Activated T-cell treated with anti-CD3 and anti-CD28 coated beads, Interleukin-2, amount 50 U/mL, for 1 hour (primary cell): Measurements from ENCODE around the gene PRDM11.

Experiments used
- DNase-seq: peaks from one replicate; pipeline ENCODE4 v3.0.0-alpha.2; 2020

Gene PRDM11

GRCh38 chr11:45158210-45158731 lies 11.8 kb downstream of the PRDM11 start:
- DNase-seq: no peak

GRCh38 chr11:45158891-45159605 lies 12.6 kb downstream of the PRDM11 start:
- no peak for DNase-seq

- no peak for DNase-seq
Measured at GRCh38 chr11:45159781-45160365, 13.4 kb downstream of the PRDM11 start.

- no peak for DNase-seq
Measured at GRCh38 chr11:45161252-45162063, 15.0 kb downstream of the PRDM11 start.

GRCh38 chr11:45162064-45162375 lies 15.6 kb downstream of the PRDM11 start:
- no peak for DNase-seq

- DNase-seq: peak; percentile 13
Measured at GRCh38 chr11:45162916-45163879, 16.8 kb downstream of the PRDM11 start.

- DNase-seq: peak; percentile 6
Measured at GRCh38 chr11:45163956-45164575, 17.6 kb downstream of the PRDM11 start.

GRCh38 chr11:45165386-45165785 lies 18.9 kb downstream of the PRDM11 start:
- peak; percentile 4 for DNase-seq

- peak; percentile 12 for DNase-seq
Measured at GRCh38 chr11:45165806-45166603, 19.6 kb downstream of the PRDM11 start.

- DNase-seq: no peak
Measured at GRCh38 chr11:45166604-45166897, 20.1 kb downstream of the PRDM11 start.

GRCh38 chr11:45167283-45167682 lies 20.8 kb downstream of the PRDM11 start:
- no peak for DNase-seq

GRCh38 chr11:45168366-45169130 lies 22.1 kb downstream of the PRDM11 start:
- DNase-seq: no peak

- DNase-seq: no peak
Measured at GRCh38 chr11:45169310-45170072, 23.1 kb downstream of the PRDM11 start.

GRCh38 chr11:45170484-45170883 lies 24.0 kb downstream of the PRDM11 start:
- no peak for DNase-seq

GRCh38 chr11:45171550-45171949 lies 25.1 kb downstream of the PRDM11 start:
- no peak for DNase-seq

- no peak for DNase-seq
Measured at GRCh38 chr11:45173064-45173463, 26.6 kb downstream of the PRDM11 start.

- no peak for DNase-seq
Measured at GRCh38 chr11:45174168-45174835, 27.9 kb downstream of the PRDM11 start.

- DNase-seq: no peak
Measured at GRCh38 chr11:45174963-45175362, 28.5 kb downstream of the PRDM11 start.

- DNase-seq: no peak
Measured at GRCh38 chr11:45176996-45177395, 30.6 kb downstream of the PRDM11 start.
